HepG2 (cell line): ENCODE results near the gene SFT2D1. TPM values are rescaled to one million over a fixed set of nuclear protein-coding genes. Genes with fewer than 3 reads are reported as not detected.

Experiments used
- EEA1 ChIP-seq: sonication (generic); formaldehyde crosslinking; IDR thresholded peaks from 2 replicates; pipeline ENCODE4 v1.5.1; 2020; ENCODE audit warnings: mild to moderate bottlenecking, missing genetic modification reagents, borderline replicate concordance
- FLYWCH1 ChIP-seq: sonication (generic); formaldehyde crosslinking; IDR thresholded peaks from 2 replicates; pipeline ENCODE4 v1.8.1; 2023; ENCODE audit warnings: mild to moderate bottlenecking, missing genetic modification reagents
- HIVEP1 ChIP-seq: sonication (generic); formaldehyde crosslinking; IDR thresholded peaks from 2 replicates; pipeline ENCODE4 v1.4.0; 2020; ENCODE audit warnings: mild to moderate bottlenecking, missing genetic modification reagents
- KLF13 ChIP-seq: sonication (generic); formaldehyde crosslinking; IDR thresholded peaks from 2 replicates; pipeline ENCODE4 v1.4.0; 2020; ENCODE audit warnings: mild to moderate bottlenecking, missing genetic modification reagents
- MXI1 ChIP-seq: IDR thresholded peaks from 3 replicates; pipeline ENCODE4 v1.6.1; 2012; ENCODE audit warnings: low read depth, low read length, inconsistent platforms, borderline replicate concordance
- PHF20 ChIP-seq: sonication (generic); formaldehyde crosslinking; IDR thresholded peaks from 2 replicates; pipeline ENCODE4 v1.5.0; 2020; ENCODE audit warnings: mild to moderate bottlenecking, missing genetic modification reagents
- SP5 ChIP-seq: IDR thresholded peaks from 2 replicates; pipeline ENCODE4 v1.6.1; 2016; ENCODE audit warnings: low read depth, borderline replicate concordance
- SYNCRIP ChIP-seq: fragments of 200-400 bp; formaldehyde crosslinking; IDR thresholded peaks from 2 replicates; pipeline ENCODE4 v1.6.1; 2018; ENCODE audit warnings: mild to moderate bottlenecking, low read depth, low read length; ENCODE audit not compliant: insufficient read depth
- TBX2 ChIP-seq: sonication (generic); formaldehyde crosslinking; IDR thresholded peaks from 2 replicates; pipeline ENCODE4 v1.5.0; 2020; ENCODE audit warnings: missing genetic modification reagents, mild to moderate bottlenecking, borderline replicate concordance
- TP53 ChIP-seq: sonication (generic); formaldehyde crosslinking; conservative IDR thresholded peaks from 2 replicates; pipeline ENCODE4 v1.4.0; 2020; ENCODE audit warnings: missing genetic modification reagents
- ZFP36 ChIP-seq: fragments of 150-350 bp; IDR thresholded peaks from 2 replicates; pipeline ENCODE4 v1.6.1; 2018; ENCODE audit warnings: borderline replicate concordance, low read length, low read depth; ENCODE audit not compliant: partially characterized antibody
- ZNF124 ChIP-seq: sonication (generic); formaldehyde crosslinking; IDR thresholded peaks from 2 replicates; pipeline ENCODE4 v1.4.0; 2020; ENCODE audit warnings: missing genetic modification reagents
- ZNF282 ChIP-seq: fragments of 450-650 bp; IDR thresholded peaks from 2 replicates; pipeline ENCODE4 v1.6.1; 2018; ENCODE audit not compliant: partially characterized antibody
- ZNF547 ChIP-seq: sonication (generic); formaldehyde crosslinking; IDR thresholded peaks from 2 replicates; pipeline ENCODE4 v1.5.1; 2020; ENCODE audit warnings: mild to moderate bottlenecking, missing genetic modification reagents
- ZNF660 ChIP-seq: sonication (generic); formaldehyde crosslinking; IDR thresholded peaks from 2 replicates; pipeline ENCODE4 v1.5.1; 2020; ENCODE audit warnings: mild to moderate bottlenecking, low read depth, missing genetic modification reagents, borderline replicate concordance
- ZNF709 ChIP-seq: sonication (generic); formaldehyde crosslinking; IDR thresholded peaks from 2 replicates; pipeline ENCODE4 v1.5.0; 2020; ENCODE audit warnings: mild to moderate bottlenecking, missing genetic modification reagents
- polyA plus RNA-seq, 8 experiments: library from polyadenylated mRNA; depleted of rRNA in 3 of 8; stranded (reverse) in 7 of 8; unstranded in 1 of 8; fragments of >200 nt; fragmentation: Illumina TruSeq in 4 of 8; extraction: Trizol in 4 of 8; gene quantifications; 2 replicates each; pipeline versions ENCODE4 v1.2.1 to v1.2.3, GENCODE V29; 2011 to 2016; ENCODE audit warnings: low read depth in 4 of 8, missing spikeins in 1 of 8, mixed read lengths in 1 of 8; ENCODE audit not compliant: insufficient read depth in 1 of 8
- total RNA-seq, 5 experiments: library from RNA; depleted of rRNA; stranded (reverse); fragments of >200 nt; fragmentation: Illumina TruSeq; extraction: Trizol; gene quantifications; 2 replicates each; pipeline ENCODE4 v1.2.3, GENCODE V29; 2016; ENCODE audit warnings: low read depth in 1 of 5
- TF ChIP-seq, protein P1 (sequence below): sonication (generic); formaldehyde crosslinking; conservative IDR thresholded peaks from 2 replicates; pipeline ENCODE4 v1.4.0; 2020; ENCODE audit warnings: missing genetic modification reagents
- TF ChIP-seq, protein P2 (sequence below): fragments of 450-650 bp; IDR thresholded peaks from 2 replicates; pipeline ENCODE4 v1.6.1; 2016
- TF ChIP-seq, protein P3 (sequence below): sonication (generic); formaldehyde crosslinking; IDR thresholded peaks from 2 replicates; pipeline ENCODE4 v1.4.0; 2020; ENCODE audit warnings: missing genetic modification reagents
- TF ChIP-seq, protein P4 (sequence below): IDR thresholded peaks from 2 replicates; pipeline ENCODE4 v1.6.1; 2016; ENCODE audit warnings: mild to moderate bottlenecking, missing biosample characterization, missing genetic modification reagents
- TF ChIP-seq, protein P5 (sequence below): sonication (generic); formaldehyde crosslinking; IDR thresholded peaks from 2 replicates; pipeline ENCODE4 v1.4.0; 2020; ENCODE audit warnings: mild to moderate bottlenecking, low read depth, missing genetic modification reagents
- TF ChIP-seq, protein P6 (sequence below): sonication (generic); IDR thresholded peaks from 2 replicates; pipeline ENCODE4 v1.6.1; 2016; ENCODE audit warnings: low read depth, borderline replicate concordance

The SFT2D1 gene
- total and polyA plus RNA-seq, 2 of the 13 experiments (the other 11 are each of a cell fraction or from before 2014, with no cell fraction given) = 115 to 147 TPM

DNA sequence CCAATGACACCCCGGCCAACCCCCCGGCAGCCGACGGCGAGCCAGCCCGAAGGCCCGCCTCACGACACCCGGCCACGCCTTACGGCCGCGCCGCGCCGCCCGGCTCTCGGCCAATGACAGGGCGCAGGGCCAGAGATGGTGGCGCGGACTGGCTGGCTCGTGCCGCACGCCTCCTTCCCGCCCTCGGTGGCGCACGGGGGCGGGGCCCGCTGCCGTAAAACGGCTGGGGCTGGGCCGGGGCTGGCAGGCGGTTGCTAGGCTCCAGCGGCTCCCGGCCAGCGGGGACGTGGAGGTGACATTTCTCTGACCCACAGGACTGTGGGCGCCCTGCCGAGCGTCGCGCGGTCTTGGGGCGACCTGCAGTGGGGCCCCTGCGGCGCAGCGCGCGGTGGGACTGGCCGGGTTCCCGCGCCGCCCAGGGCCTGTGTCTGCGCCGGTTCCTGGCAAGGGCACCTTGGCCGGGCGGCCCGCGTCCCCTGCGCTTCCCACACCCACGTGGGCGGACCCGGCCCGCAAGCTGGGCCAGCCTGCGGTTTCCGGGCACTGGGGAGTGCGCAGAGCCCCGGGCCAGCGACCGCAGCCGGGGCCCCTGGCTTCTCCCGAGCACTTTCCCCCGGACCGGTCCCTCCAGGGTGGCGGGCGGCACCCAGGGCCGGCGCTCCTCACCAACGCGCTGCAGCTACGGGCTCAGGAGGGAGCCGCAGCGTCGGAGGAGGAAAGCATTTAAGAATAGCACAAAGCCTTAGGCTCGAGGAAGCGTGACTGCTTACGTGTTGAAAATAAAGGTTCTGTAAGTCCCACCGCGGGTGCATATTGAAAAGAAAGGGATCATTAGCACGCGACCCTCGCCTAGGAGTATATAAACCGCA, 40.8 kb upstream of the SFT2D1 start, which contains the start of gene MPC1 (continued):
- TF ChIP-seq TP53 (CRISPR knock-in tag) = 0 out of 2 replicates have a peak, but pooled peaks have one; percentile 25
- no peak for TF ChIP-seq ZFP36
- TF ChIP-seq FLYWCH1 (CRISPR knock-in tag) = no peak
- TF ChIP-seq SYNCRIP = no peak
- peak; percentile 84 for TF ChIP-seq SP5 (CRISPR knock-in tag)
- TF ChIP-seq, protein P1, sequence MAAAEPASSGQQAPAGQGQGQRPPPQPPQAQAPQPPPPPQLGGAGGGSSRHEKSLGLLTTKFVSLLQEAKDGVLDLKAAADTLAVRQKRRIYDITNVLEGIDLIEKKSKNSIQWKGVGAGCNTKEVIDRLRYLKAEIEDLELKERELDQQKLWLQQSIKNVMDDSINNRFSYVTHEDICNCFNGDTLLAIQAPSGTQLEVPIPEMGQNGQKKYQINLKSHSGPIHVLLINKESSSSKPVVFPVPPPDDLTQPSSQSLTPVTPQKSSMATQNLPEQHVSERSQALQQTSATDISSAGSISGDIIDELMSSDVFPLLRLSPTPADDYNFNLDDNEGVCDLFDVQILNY (CRISPR knock-in tag) = peak; percentile 99
- TF ChIP-seq KLF13 (CRISPR knock-in tag) = no peak; the same call in 1 of the 2 replicates
- TF ChIP-seq ZNF547 (CRISPR knock-in tag) = peak; percentile 94
- no peak for TF ChIP-seq ZNF660 (CRISPR knock-in tag)
- TF ChIP-seq ZNF124 = 0 out of 2 replicates have a peak, but pooled peaks have one; percentile 28
- TF ChIP-seq PHF20 (CRISPR knock-in tag) = peak; percentile 63
- peak; percentile 81; the same call in 1 of the 2 replicates for TF ChIP-seq ZNF709 (CRISPR knock-in tag)
- TF ChIP-seq HIVEP1 = 0 out of 2 replicates have a peak, but pooled peaks have one; percentile 33
- TF ChIP-seq, protein P2, sequence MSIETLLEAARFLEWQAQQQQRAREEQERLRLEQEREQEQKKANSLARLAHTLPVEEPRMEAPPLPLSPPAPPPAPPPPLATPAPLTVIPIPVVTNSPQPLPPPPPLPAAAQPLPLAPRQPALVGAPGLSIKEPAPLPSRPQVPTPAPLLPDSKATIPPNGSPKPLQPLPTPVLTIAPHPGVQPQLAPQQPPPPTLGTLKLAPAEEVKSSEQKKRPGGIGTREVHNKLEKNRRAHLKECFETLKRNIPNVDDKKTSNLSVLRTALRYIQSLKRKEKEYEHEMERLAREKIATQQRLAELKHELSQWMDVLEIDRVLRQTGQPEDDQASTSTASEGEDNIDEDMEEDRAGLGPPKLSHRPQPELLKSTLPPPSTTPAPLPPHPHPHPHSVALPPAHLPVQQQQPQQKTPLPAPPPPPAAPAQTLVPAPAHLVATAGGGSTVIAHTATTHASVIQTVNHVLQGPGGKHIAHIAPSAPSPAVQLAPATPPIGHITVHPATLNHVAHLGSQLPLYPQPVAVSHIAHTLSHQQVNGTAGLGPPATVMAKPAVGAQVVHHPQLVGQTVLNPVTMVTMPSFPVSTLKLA = peak; percentile 63; the same call in 1 of the 2 replicates
- no peak for TF ChIP-seq ZNF282
- TF ChIP-seq MXI1 = peak; percentile 95
- peak; percentile 51 for TF ChIP-seq EEA1
- TF ChIP-seq, protein P3, sequence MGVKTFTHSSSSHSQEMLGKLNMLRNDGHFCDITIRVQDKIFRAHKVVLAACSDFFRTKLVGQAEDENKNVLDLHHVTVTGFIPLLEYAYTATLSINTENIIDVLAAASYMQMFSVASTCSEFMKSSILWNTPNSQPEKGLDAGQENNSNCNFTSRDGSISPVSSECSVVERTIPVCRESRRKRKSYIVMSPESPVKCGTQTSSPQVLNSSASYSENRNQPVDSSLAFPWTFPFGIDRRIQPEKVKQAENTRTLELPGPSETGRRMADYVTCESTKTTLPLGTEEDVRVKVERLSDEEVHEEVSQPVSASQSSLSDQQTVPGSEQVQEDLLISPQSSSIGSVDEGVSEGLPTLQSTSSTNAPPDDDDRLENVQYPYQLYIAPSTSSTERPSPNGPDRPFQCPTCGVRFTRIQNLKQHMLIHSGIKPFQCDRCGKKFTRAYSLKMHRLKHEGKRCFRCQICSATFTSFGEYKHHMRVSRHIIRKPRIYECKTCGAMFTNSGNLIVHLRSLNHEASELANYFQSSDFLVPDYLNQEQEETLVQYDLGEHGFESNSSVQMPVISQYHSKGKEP (CRISPR knock-in tag) = no peak; the same call in none of the 2 replicates
- TF ChIP-seq, protein P4, sequence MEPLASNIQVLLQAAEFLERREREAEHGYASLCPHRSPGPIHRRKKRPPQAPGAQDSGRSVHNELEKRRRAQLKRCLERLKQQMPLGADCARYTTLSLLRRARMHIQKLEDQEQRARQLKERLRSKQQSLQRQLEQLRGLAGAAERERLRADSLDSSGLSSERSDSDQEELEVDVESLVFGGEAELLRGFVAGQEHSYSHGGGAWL (CRISPR knock-in tag) = peak; percentile 91; the same call in 1 of the 2 replicates
- TF ChIP-seq, protein P5, sequence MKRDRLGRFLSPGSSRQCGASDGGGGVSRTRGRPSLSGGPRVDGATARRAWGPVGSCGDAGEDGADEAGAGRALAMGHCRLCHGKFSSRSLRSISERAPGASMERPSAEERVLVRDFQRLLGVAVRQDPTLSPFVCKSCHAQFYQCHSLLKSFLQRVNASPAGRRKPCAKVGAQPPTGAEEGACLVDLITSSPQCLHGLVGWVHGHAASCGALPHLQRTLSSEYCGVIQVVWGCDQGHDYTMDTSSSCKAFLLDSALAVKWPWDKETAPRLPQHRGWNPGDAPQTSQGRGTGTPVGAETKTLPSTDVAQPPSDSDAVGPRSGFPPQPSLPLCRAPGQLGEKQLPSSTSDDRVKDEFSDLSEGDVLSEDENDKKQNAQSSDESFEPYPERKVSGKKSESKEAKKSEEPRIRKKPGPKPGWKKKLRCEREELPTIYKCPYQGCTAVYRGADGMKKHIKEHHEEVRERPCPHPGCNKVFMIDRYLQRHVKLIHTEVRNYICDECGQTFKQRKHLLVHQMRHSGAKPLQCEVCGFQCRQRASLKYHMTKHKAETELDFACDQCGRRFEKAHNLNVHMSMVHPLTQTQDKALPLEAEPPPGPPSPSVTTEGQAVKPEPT (CRISPR knock-in tag) = no peak
- TF ChIP-seq, protein P6, sequence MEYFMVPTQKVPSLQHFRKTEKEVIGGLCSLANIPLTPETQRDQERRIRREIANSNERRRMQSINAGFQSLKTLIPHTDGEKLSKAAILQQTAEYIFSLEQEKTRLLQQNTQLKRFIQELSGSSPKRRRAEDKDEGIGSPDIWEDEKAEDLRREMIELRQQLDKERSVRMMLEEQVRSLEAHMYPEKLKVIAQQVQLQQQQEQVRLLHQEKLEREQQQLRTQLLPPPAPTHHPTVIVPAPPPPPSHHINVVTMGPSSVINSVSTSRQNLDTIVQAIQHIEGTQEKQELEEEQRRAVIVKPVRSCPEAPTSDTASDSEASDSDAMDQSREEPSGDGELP = peak; percentile 61; the same call in 1 of the 2 replicates
- peak; percentile 81 for TF ChIP-seq TBX2 (CRISPR knock-in tag)
